CD4-positive, alpha-beta T cell treated with Interleukin-10 for 1 hour (primary cell): ENCODE data around the gene OR8D2.
"Not testable (repeated sequence)": the region's sequence is repeated elsewhere in the genome, so short reads cannot be mapped to it uniquely, and the experiment has no call there.

Experiments
- DNase-seq: peaks from one replicate; pipeline ENCODE4 v3.0.0-alpha.2; 2020

The OR8D2 gene

DNA sequence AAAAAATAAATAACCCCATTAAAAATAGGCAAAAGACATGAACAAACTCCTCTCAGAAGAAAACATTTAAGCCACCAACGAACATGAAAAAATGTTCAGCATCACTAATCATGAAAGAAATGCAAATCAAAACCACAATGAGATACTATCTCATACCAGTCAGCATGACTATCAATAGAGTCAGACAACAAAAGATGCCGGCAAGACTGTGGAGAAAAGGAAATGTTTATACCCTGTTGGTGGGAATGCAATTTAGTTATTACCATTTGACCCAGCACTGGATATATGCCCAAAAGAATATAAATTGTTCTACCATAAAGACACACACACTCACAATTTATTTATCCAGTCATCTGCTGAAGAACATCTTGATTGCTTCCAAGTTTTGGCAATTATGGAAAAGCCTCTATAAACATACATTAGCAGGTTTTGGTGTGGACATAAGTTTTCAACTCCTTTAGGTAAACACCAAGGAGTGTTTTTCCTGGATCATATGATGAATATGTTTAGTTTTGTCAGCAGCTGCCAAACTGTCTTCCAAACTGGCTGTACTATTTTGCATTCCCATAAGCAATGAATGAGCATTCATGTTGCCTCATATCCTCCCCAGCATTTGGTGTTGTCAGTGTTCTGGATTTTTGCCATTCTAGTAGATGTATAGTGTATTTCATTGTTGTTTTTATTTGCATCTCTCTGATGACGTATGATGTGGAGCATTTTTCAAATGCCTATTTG lies 34.2 kb downstream of the OR8D2 start:
- no peak for DNase-seq

DNA sequence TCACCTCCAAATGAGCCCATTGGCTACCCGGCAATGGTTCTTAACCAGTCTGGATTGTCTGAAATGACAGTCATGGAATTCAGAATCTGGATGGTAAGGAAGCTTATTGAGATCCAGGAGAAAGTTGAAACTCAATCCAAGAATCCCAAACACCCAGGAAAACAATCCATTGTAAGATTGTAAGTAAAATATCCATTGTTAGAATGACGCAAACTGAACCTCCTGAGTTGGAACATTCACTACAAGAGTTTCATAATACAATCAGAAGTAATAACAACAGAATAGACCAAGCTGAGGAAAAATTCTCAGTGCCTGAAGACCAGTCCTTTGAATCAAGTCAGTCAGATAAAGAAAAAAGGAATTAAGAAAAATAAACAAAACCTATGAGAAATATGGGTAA lies 41.7 kb downstream of the OR8D2 start:
- DNase-seq, result no peak

DNA sequence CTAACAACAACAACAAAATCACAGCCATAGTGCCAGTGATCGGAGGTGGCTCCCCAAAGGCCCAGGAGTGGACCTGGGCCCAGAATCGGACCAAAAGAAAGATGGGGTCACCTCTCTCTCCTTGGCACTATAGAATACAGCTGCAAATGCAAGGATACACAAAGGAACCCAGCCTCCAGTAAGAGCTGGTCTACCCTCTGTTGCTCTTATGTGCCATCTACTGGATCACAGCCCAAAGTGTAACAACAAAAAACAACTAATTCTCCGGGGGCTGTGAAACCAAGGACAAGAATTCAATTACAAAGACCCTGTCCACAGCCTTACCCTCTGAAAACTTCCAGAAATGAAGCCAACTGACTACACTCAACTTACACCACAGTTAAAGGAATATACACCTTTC lies 42.2 kb downstream of the OR8D2 start:
- DNase-seq, result no peak

DNA sequence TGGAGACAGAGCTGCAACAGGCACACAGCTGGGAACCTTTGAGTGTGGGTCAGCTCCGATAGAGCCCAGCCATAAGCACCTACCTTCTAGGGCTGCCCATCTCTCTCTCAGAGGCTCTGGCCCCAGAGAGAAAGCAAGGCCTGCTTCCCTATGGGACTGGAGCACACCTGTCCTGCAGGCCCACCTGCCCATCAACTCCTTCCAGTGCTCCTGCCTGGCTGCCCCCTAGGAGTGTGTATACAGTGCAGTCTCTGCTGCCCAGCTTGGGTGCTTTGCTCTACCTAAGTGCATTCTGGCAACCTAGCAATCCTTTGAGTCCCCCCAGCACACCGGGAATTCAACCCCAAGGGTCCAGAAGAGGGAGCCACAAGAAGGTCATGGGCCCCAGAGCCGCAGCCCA lies 42.8 kb downstream of the OR8D2 start:
- no peak for DNase-seq

DNA sequence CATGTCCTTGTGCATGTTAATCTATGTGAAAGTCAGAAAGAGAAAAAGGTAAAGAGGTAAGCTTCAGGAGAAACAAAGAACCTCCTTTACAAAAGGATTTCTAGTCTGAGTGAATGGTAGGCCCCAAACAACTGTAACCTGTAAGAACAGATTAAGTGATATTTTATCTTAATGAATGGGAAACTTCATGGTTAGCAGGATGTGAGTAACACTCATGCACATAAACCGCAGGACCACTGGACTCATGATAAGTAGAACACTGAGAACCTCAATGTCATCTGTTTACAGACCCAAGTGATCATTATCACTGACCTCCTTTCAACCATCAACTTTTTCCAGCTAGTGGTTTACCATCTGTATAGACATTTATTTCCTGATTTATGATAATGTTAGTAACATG lies 43.9 kb downstream of the OR8D2 start:
- no peak for DNase-seq

DNA sequence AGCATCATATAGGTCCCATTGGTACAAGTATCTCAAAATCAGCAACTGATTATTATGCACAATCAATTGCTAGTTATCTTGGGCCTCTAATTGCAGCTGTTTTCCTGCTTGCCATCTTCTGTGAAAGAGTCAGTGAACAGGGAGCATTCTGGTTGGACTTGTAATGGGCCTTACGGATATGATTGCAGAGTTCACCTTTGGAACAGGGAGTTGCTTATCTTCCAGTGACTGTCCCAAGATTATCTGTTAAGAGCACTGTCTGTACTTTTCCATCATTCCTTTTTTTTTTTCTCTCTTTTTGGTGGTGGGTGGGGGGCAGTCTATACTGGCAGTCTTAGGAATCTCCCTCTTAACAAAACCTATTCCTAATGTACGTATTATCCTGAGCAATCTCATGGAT lies 46.0 kb downstream of the OR8D2 start:
- no peak for DNase-seq

DNA sequence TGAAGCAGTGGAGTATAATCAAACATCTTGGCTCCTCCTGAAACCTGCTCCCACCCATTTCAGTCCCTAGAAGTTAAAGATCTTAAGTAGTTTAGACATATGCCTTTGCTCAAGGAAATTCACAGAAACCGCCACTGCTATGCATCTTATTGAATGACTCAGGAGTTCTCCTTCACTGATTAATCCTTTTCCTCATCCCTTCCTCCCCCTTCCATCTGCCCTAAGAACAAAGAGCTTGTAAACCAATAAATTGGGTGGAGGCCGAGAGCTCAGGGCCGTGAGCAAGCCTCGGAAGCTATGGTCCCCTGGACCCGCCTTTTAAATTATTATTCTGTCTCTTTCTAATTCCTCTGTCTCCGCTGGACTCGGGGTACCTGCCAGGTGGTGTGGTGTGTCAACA lies 49.1 kb downstream of the OR8D2 start:
- DNase-seq, result not testable (repeated sequence)
